ENCODE measurements around the gene PITPNC1.
"Not testable (repeated sequence)": the region's sequence is repeated elsewhere in the genome, so short reads cannot be mapped to it uniquely, and the experiment has no call there.

Gene PITPNC1

GRCh38 chr17:67600408-67600807, 223.3 kb downstream of the PITPNC1 start:
- DNase-seq = no peak

- no peak for DNase-seq
Measured at GRCh38 chr17:67601897-67602296, 224.8 kb downstream of the PITPNC1 start.

- DNase-seq = no peak
Measured at GRCh38 chr17:67602444-67602843, 225.4 kb downstream of the PITPNC1 start.

- DNase-seq = peak; percentile 59
Measured at GRCh38 chr17:67602974-67603373, 225.9 kb downstream of the PITPNC1 start.

- no peak for DNase-seq
Measured at GRCh38 chr17:67605256-67605912, 228.3 kb downstream of the PITPNC1 start.

- DNase-seq = no peak
Measured at GRCh38 chr17:67606471-67606870, 229.4 kb downstream of the PITPNC1 start.

GRCh38 chr17:67606896-67607604, 230.0 kb downstream of the PITPNC1 start:
- no peak for DNase-seq

GRCh38 chr17:67610061-67610460, 233.0 kb downstream of the PITPNC1 start:
- DNase-seq = no peak

- DNase-seq = no peak
Measured at GRCh38 chr17:67613961-67614360, 236.9 kb downstream of the PITPNC1 start.

- DNase-seq = no peak
Measured at GRCh38 chr17:67615011-67615561, 238.0 kb downstream of the PITPNC1 start.

- DNase-seq = no peak
Measured at GRCh38 chr17:67615736-67616135, 238.7 kb downstream of the PITPNC1 start.

GRCh38 chr17:67617304-67617899, 240.3 kb downstream of the PITPNC1 start:
- no peak for DNase-seq

GRCh38 chr17:67619555-67619954, 242.5 kb downstream of the PITPNC1 start:
- DNase-seq = no peak

GRCh38 chr17:67620088-67620487, 243.0 kb downstream of the PITPNC1 start:
- DNase-seq = no peak

GRCh38 chr17:67620636-67621035, 243.6 kb downstream of the PITPNC1 start:
- no peak for DNase-seq

GRCh38 chr17:67623767-67624166, 246.7 kb downstream of the PITPNC1 start:
- no peak for DNase-seq

GRCh38 chr17:67624886-67625656, 248.0 kb downstream of the PITPNC1 start:
- no peak for DNase-seq

GRCh38 chr17:67625971-67626370, 248.9 kb downstream of the PITPNC1 start:
- no peak for DNase-seq

- no peak for DNase-seq
Measured at GRCh38 chr17:67628580-67629013, 251.5 kb downstream of the PITPNC1 start.

GRCh38 chr17:67629971-67630320, 252.9 kb downstream of the PITPNC1 start:
- DNase-seq = peak; percentile 29

GRCh38 chr17:67630836-67631235, 253.8 kb downstream of the PITPNC1 start:
- not testable (repeated sequence) for DNase-seq

- DNase-seq = no peak
Measured at GRCh38 chr17:67632141-67632540, 255.1 kb downstream of the PITPNC1 start.

GRCh38 chr17:67633751-67634211, 256.7 kb downstream of the PITPNC1 start:
- no peak for DNase-seq
